Heart left ventricle (tissue), 13 donors: ENCODE measurements around the gene CAP1.

ENCODE experiments used
- POLR2A ChIP-seq, 2 donors: fragments of 450-650 bp; IDR thresholded peaks; one replicate each; pipeline ENCODE4 v1.6.1; 2017; ENCODE audit warnings: antibody characterized with exemption in 2 of 2, mild to moderate bottlenecking in 2 of 2, moderate library complexity in 2 of 2
- TF ChIP-seq, protein P1 (sequence below), 12 donors: fragments of 200-600 bp; sonication (generic) in 4 of 12; IDR thresholded peaks; one replicate each; pipeline versions ENCODE4 v1.5.0 to v1.8.0; 2018 to 2022; ENCODE audit warnings: antibody characterized with exemption in 12 of 12, mild to moderate bottlenecking in 5 of 12
- donor health status: ischemic (EF 13 %, LVEDD 7.1; RV severe dilation, severe dysfunction).
- donor health status: DM: no; HTN: yes; CAD: no.
- donor health status: DM: no; HTN: no; CAD: no.
- donor health status: ischemic (EF 25% LVEDD 6.9; RV normal size, moderate dysfunction).
- donor health status: ischemic (EF 25% LVEDD 5.7; RV mildly dilated, moderate dysfunction).
- donor health status: ischemic (EF 35%, LVEDD 5.7; RV mildly dilated, moderate dysfunction).
- donor health status: nonischemic (EF 11% LVEDD 7.7; RV severe dilation, severe dysfunction).
- donor health status: DM: yes; HTN: yes; CAD: no.
- donor health status: PGD.
- donor health status: ischemic (EF 29% LVEDD 5.4; RV normal size, mild dysfunction).
- donor health status: nonischemic (EF 23%, LVEDD 6.1; RV moderate dilation, normal function).

DNA sequence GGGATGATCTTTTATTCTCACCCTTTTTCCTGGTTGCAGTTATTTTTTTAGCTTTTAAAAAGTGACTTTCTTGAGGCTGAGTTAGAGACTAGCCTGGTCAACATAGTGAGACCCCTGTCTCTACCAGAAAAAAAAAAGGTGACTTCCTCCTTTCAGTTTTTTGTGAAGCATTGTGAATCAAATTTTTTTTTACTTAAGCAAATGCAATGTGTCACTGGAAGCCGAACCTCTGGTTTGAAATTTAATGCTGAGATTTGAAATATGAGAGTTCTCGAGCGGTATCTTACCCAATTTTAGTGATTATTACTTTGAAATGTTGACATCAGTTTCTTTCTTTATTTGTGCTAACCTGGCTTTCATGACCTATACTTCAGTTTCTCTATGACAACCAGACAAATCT, 3.6 kb downstream of the CAP1 start:
- TF ChIP-seq, protein P1, sequence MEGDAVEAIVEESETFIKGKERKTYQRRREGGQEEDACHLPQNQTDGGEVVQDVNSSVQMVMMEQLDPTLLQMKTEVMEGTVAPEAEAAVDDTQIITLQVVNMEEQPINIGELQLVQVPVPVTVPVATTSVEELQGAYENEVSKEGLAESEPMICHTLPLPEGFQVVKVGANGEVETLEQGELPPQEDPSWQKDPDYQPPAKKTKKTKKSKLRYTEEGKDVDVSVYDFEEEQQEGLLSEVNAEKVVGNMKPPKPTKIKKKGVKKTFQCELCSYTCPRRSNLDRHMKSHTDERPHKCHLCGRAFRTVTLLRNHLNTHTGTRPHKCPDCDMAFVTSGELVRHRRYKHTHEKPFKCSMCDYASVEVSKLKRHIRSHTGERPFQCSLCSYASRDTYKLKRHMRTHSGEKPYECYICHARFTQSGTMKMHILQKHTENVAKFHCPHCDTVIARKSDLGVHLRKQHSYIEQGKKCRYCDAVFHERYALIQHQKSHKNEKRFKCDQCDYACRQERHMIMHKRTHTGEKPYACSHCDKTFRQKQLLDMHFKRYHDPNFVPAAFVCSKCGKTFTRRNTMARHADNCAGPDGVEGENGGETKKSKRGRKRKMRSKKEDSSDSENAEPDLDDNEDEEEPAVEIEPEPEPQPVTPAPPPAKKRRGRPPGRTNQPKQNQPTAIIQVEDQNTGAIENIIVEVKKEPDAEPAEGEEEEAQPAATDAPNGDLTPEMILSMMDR (IDR thresholded peaks at IDR 0.05), result no peak
- no peak for TF ChIP-seq POLR2A (IDR thresholded peaks at IDR 0.05)
